ENCODE measurements around the gene BCORL1.

- TF ChIP-seq CTCF (IDR thresholded peaks at IDR 0.05) (no peak), POLR2A (IDR thresholded peaks at IDR 0.05) (no peak)
These were observed 37.3 kb upstream of the BCORL1 start for GRCh38 chrX:129945131-129945530.
